Activated naive CD4-positive, alpha-beta T cell treated with anti-CD3 and anti-CD28 coated beads, Interleukin-2, amount 50 U/mL, for 24 hours (primary cell): ENCODE measurements around the gene ARMC9.

Experiments used
- H3K27ac Mint-ChIP-seq: one replicate; pipeline ENCODE4 v1.8.0; 2021; ENCODE audit warnings: mild to moderate bottlenecking, mixed read lengths
- H3K27me3 Mint-ChIP-seq: one replicate; pipeline ENCODE4 v1.8.0; 2021; ENCODE audit warnings: mixed read lengths
- H3K36me3 Mint-ChIP-seq: one replicate; pipeline ENCODE4 v1.8.0; 2021; ENCODE audit warnings: mixed read lengths
- H3K4me1 Mint-ChIP-seq: one replicate; pipeline ENCODE4 v1.8.0; 2021; ENCODE audit warnings: mixed read lengths
- H3K4me3 Mint-ChIP-seq: one replicate; pipeline ENCODE4 v1.8.0; 2021; ENCODE audit warnings: mild to moderate bottlenecking, mixed read lengths
- H3K9me3 Mint-ChIP-seq: one replicate; pipeline ENCODE4 v1.8.0; 2021; ENCODE audit warnings: mixed read lengths

Gene ARMC9

GRCh38 chr2:231318436-231318835, 120.0 kb downstream of the ARMC9 start:
- Mint-ChIP-seq H3K4me3 (no peak overlapping the region), H3K36me3 (peaks cover 10% of the 10 kb centered on the region), H3K9me3 (peaks cover 9% of the 10 kb centered on the region), H3K27me3 (peaks cover 4% of the 10 kb centered on the region), H3K4me1 (peaks cover 6% of the 10 kb centered on the region), H3K27ac (no peak overlapping the region)

GRCh38 chr2:231318954-231319353, 120.5 kb downstream of the ARMC9 start:
- Mint-ChIP-seq H3K27me3 (peaks cover 4% of the 10 kb centered on the region), H3K27ac (no peak overlapping the region)

GRCh38 chr2:231319867-231320266, 121.4 kb downstream of the ARMC9 start:
- Mint-ChIP-seq H3K27ac (no peak overlapping the region), H3K9me3 (peaks cover 9% of the 10 kb centered on the region), H3K36me3 (peaks cover 10% of the 10 kb centered on the region), H3K4me3 (no peak overlapping the region), H3K27me3 (peaks cover 4% of the 10 kb centered on the region), H3K4me1 (peaks cover 6% of the 10 kb centered on the region)

More at GRCh38 chr2:231318954-231319353, 120.5 kb downstream of the ARMC9 start:
- peaks cover 10% of the 10 kb centered on the region for H3K36me3 Mint-ChIP-seq
- peaks cover 9% of the 10 kb centered on the region for H3K9me3 Mint-ChIP-seq
- no peak overlapping the region for H3K4me3 Mint-ChIP-seq
- peaks cover 6% of the 10 kb centered on the region for H3K4me1 Mint-ChIP-seq

- Mint-ChIP-seq H3K9me3 (peaks cover 9% of the 10 kb centered on the region), H3K27me3 (peaks cover 4% of the 10 kb centered on the region), H3K4me1 (peaks cover 6% of the 10 kb centered on the region), H3K36me3 (peaks cover 9% of the 10 kb centered on the region), H3K27ac (no peak overlapping the region), H3K4me3 (no peak overlapping the region)
These were observed 122.6 kb downstream of the ARMC9 start for GRCh38 chr2:231321021-231321420.

GRCh38 chr2:231321556-231322334, 123.3 kb downstream of the ARMC9 start:
- Mint-ChIP-seq H3K9me3 (peaks cover 9% of the 10 kb centered on the region), H3K4me1 (peaks cover 6% of the 10 kb centered on the region), H3K27ac (no peak overlapping the region), H3K27me3 (peaks cover 4% of the 10 kb centered on the region), H3K4me3 (no peak overlapping the region), H3K36me3 (peaks cover 8% of the 10 kb centered on the region)

GRCh38 chr2:231323316-231323715, 124.9 kb downstream of the ARMC9 start:
- Mint-ChIP-seq H3K27ac (no peak overlapping the region), H3K4me1 (peaks cover 6% of the 10 kb centered on the region), H3K4me3 (no peak overlapping the region), H3K9me3 (no peaks in the 10 kb centered on the region), H3K36me3 (no peaks in the 10 kb centered on the region), H3K27me3 (peaks cover 3% of the 10 kb centered on the region)

GRCh38 chr2:231325826-231326225, 127.4 kb downstream of the ARMC9 start:
- Mint-ChIP-seq H3K9me3 (no peaks in the 10 kb centered on the region), H3K4me3 (no peak overlapping the region)

GRCh38 chr2:231326404-231326803, 128.0 kb downstream of the ARMC9 start:
- H3K36me3 Mint-ChIP-seq: no peaks in the 10 kb centered on the region
- H3K27ac Mint-ChIP-seq: no peak overlapping the region
- no peak overlapping the region for H3K4me3 Mint-ChIP-seq
- H3K9me3 Mint-ChIP-seq: no peaks in the 10 kb centered on the region
- peaks cover 3% of the 10 kb centered on the region for H3K27me3 Mint-ChIP-seq
- peaks cover 6% of the 10 kb centered on the region for H3K4me1 Mint-ChIP-seq

More at GRCh38 chr2:231325826-231326225, 127.4 kb downstream of the ARMC9 start:
- Mint-ChIP-seq H3K36me3 (no peaks in the 10 kb centered on the region), H3K27me3 (peaks cover 3% of the 10 kb centered on the region), H3K4me1 (peaks cover 6% of the 10 kb centered on the region), H3K27ac (no peak overlapping the region)

GRCh38 chr2:231330311-231330710, 131.9 kb downstream of the ARMC9 start:
- no peaks in the 10 kb centered on the region for H3K27me3 Mint-ChIP-seq
- H3K27ac Mint-ChIP-seq: no peak overlapping the region
- H3K36me3 Mint-ChIP-seq: no peaks in the 10 kb centered on the region

GRCh38 chr2:231331533-231331932, 133.1 kb downstream of the ARMC9 start:
- H3K27ac Mint-ChIP-seq: no peak overlapping the region
- H3K4me1 Mint-ChIP-seq: no peaks in the 10 kb centered on the region

More at GRCh38 chr2:231330311-231330710, 131.9 kb downstream of the ARMC9 start:
- Mint-ChIP-seq H3K4me3 (no peak overlapping the region), H3K4me1 (no peaks in the 10 kb centered on the region), H3K9me3 (no peaks in the 10 kb centered on the region)

GRCh38 chr2:231332388-231332787, 134.0 kb downstream of the ARMC9 start:
- Mint-ChIP-seq H3K36me3 (no peaks in the 10 kb centered on the region), H3K4me1 (no peaks in the 10 kb centered on the region), H3K27ac (no peak overlapping the region), H3K9me3 (no peaks in the 10 kb centered on the region), H3K4me3 (no peak overlapping the region), H3K27me3 (no peaks in the 10 kb centered on the region)

More at GRCh38 chr2:231331533-231331932, 133.1 kb downstream of the ARMC9 start:
- Mint-ChIP-seq H3K36me3 (no peaks in the 10 kb centered on the region), H3K9me3 (no peaks in the 10 kb centered on the region), H3K27me3 (no peaks in the 10 kb centered on the region), H3K4me3 (no peak overlapping the region)

GRCh38 chr2:231332872-231333500, 134.6 kb downstream of the ARMC9 start:
- H3K4me1 Mint-ChIP-seq: no peaks in the 10 kb centered on the region
- no peak overlapping the region for H3K4me3 Mint-ChIP-seq
- H3K36me3 Mint-ChIP-seq: no peaks in the 10 kb centered on the region
- H3K27me3 Mint-ChIP-seq: no peaks in the 10 kb centered on the region
- H3K27ac Mint-ChIP-seq: no peak overlapping the region
- H3K9me3 Mint-ChIP-seq: no peaks in the 10 kb centered on the region

GRCh38 chr2:231334179-231334930, 135.9 kb downstream of the ARMC9 start:
- Mint-ChIP-seq H3K27me3 (no peaks in the 10 kb centered on the region), H3K27ac (no peak overlapping the region), H3K36me3 (no peaks in the 10 kb centered on the region), H3K4me1 (no peaks in the 10 kb centered on the region), H3K9me3 (no peaks in the 10 kb centered on the region), H3K4me3 (no peak overlapping the region)

- no peaks in the 10 kb centered on the region for H3K9me3 Mint-ChIP-seq
- H3K4me3 Mint-ChIP-seq: no peak overlapping the region
- no peaks in the 10 kb centered on the region for H3K36me3 Mint-ChIP-seq
- H3K4me1 Mint-ChIP-seq: no peaks in the 10 kb centered on the region
- H3K27me3 Mint-ChIP-seq: no peaks in the 10 kb centered on the region
- H3K27ac Mint-ChIP-seq: no peak overlapping the region
These were observed 136.6 kb downstream of the ARMC9 start for GRCh38 chr2:231334981-231335380.

GRCh38 chr2:231335591-231335990, 137.2 kb downstream of the ARMC9 start:
- no peaks in the 10 kb centered on the region for H3K9me3 Mint-ChIP-seq
- H3K27me3 Mint-ChIP-seq: no peaks in the 10 kb centered on the region
- no peaks in the 10 kb centered on the region for H3K36me3 Mint-ChIP-seq
- no peaks in the 10 kb centered on the region for H3K4me1 Mint-ChIP-seq
- no peak overlapping the region for H3K4me3 Mint-ChIP-seq
- no peak overlapping the region for H3K27ac Mint-ChIP-seq

GRCh38 chr2:231336236-231336635, 137.8 kb downstream of the ARMC9 start:
- Mint-ChIP-seq H3K36me3 (no peaks in the 10 kb centered on the region), H3K27me3 (no peaks in the 10 kb centered on the region), H3K27ac (no peak overlapping the region), H3K9me3 (no peaks in the 10 kb centered on the region), H3K4me3 (no peak overlapping the region), H3K4me1 (no peaks in the 10 kb centered on the region)
